ENCODE data around the gene POLR2I.

The POLR2I gene

GRCh38 chr19:36114721-36115452, at the start of gene POLR2I:
Gene POLR2I (minus strand): TSS chr19:36114875. CDS start chr19:36114856, 19 bp downstream.
- Histone ChIP-seq H3K27ac (peak within 1 kb of the TSS; percentile 46), H3K27me3 (replicated peaks) (no peaks in the 10 kb centered on the region), H3K4me3 (ENCODE audit: low read depth, low read length) (peak within 1 kb of the TSS; percentile 80), H3K36me3 (replicated peaks) (peaks cover 8% of the 10 kb centered on the region)
- no peak for TF ChIP-seq CTCF (IDR thresholded peaks at IDR 0.05; ENCODE audit: low read depth, low read length, missing control alignments)
- in situ Hi-C loops (cut with HindIII; ENCODE audit: low pct_ligation_motif_present, low sequenced_read_pairs): no loop called here
- DNase-seq: peak; percentile 100

DNA sequence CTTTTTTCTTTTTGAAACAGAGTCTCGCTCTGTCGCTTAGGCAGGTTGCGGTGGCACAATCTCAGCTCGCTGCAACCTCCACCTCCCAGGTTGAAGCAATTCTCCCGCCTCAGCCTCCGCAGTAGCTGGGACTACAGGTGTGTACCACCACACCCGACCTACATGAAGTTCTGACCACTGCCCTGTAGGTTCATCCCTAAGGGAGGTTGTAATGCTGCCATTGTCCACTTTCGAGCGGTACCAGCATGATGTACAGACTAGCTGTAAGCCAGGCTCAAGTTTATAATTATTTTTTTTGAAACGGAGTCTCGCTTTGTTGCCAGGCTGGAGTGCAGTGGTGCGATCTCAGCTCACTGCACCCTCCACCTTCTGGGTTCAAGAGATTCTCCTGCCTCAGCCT, 49.1 kb upstream of the POLR2I start:
- no peaks in the 10 kb centered on the region for H3K36me3 ChIP-seq (replicated peaks)
- H3K27me3 ChIP-seq (replicated peaks): no peaks in the 10 kb centered on the region
- no peak overlapping the region for H3K27ac ChIP-seq
- no peak for TF ChIP-seq CTCF (IDR thresholded peaks at IDR 0.05; ENCODE audit: low read depth, low read length, missing control alignments)
- no peak overlapping the region for H3K4me3 ChIP-seq (ENCODE audit: low read depth, low read length)
- in situ Hi-C loops (cut with HindIII; ENCODE audit: low pct_ligation_motif_present, low sequenced_read_pairs): no loop called here
- no peak for DNase-seq

GRCh38 chr19:36160821-36161596, 46.3 kb upstream of the POLR2I start:
- no peak for DNase-seq
- Histone ChIP-seq H3K4me3 (ENCODE audit: low read depth, low read length) (no peak overlapping the region), H3K27ac (no peak overlapping the region), H3K36me3 (replicated peaks) (no peaks in the 10 kb centered on the region), H3K27me3 (replicated peaks) (no peaks in the 10 kb centered on the region)
- in situ Hi-C loops (cut with HindIII; ENCODE audit: low pct_ligation_motif_present, low sequenced_read_pairs): no loop called here
- TF ChIP-seq CTCF (IDR thresholded peaks at IDR 0.05; ENCODE audit: low read depth, low read length, missing control alignments): no peak

DNA sequence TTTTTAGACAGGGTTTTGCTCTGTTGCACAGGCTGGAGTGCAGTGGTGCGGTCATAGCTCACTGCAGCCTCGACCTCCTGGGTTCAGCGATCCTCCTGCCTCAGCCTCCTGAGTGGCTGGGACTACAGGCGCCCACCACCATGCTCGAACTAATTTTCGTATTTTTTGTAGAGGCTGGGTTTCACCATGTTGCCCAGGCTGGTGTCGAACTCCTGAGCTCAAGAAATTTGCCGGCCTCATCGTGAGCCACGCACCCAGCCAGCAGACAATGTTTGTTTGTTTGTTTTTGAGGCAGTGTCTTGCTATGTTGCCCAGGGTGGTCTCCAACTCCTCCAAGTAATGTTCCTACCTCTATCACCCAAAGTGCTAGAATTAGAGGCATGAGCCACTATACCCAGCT, 38.5 kb upstream of the POLR2I start:
- H3K27ac ChIP-seq: no peak overlapping the region
- H3K4me3 ChIP-seq (ENCODE audit: low read depth, low read length): no peak overlapping the region
- TF ChIP-seq CTCF (IDR thresholded peaks at IDR 0.05; ENCODE audit: low read depth, low read length, missing control alignments): no peak
- no peaks in the 10 kb centered on the region for H3K27me3 ChIP-seq (replicated peaks)
- DNase-seq: no peak
- in situ Hi-C loops (cut with HindIII; ENCODE audit: low pct_ligation_motif_present, low sequenced_read_pairs): no loop called here
- peaks cover 29% of the 10 kb centered on the region for H3K36me3 ChIP-seq (replicated peaks)

DNA sequence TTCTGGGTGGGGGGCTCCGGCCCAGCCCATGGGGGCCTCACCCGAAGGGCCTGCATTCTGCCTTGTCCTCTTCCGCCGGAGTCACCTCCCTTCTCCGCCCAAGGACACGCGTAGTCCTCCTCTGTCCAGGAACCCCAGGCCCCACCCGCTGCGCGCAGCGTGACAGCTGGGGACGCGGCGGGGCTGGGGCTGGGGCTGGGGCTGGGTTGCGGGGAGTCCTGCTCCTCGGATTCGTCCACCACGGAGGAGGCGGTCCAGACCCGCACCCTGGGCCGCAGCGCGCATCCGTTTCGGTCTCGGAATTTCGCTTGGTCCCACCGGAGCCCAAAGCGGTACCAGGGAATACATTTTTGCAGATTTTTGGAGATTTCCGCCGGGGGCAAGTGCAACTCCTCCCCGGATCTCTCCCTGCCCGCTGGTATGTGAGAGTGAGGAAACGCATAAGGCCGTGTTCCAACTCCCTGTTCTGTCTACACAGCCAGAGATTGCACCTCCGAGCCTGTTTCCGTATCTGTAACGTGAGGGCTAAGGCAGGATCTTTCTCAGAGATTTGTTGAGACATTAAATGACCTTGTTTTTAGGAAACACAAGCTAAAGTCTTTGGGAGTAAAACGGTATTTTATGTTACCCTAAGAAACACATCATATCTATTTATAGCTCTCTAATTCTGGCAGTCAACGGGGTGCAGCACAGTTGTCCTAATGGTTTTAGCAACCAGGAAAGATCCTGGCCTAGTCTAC, 37.8 kb upstream of the POLR2I start, which contains the start of gene COX7A1:
TSS of gene COX7A1 (minus strand) at position 96 of the 740 bp plus-strand sequence. CDS start at position 56, 40 bp downstream.
- Histone ChIP-seq H3K27me3 (replicated peaks) (no peaks in the 10 kb centered on the region), H3K36me3 (replicated peaks) (peaks cover 35% of the 10 kb centered on the region), H3K27ac (peak within 1 kb of the TSS; percentile 16), H3K4me3 (ENCODE audit: low read depth, low read length) (peak within 1 kb of the TSS; percentile 47)
- no peak for TF ChIP-seq CTCF (IDR thresholded peaks at IDR 0.05; ENCODE audit: low read depth, low read length, missing control alignments)
- DNase-seq: peak; percentile 38
- in situ Hi-C loops (cut with HindIII; ENCODE audit: low pct_ligation_motif_present, low sequenced_read_pairs): no loop called here
